Activated T-helper 2 cell treated with anti-CD3 and anti-CD28 coated beads, Interferon-gamma antibody, Interleukin-2, Interleukin-4, amounts not matched to agents 10 μg/mL and 5 μg/mL and 100 μg/mL, durations not matched to agents 14 hours and 24 hours and 36 hours (primary cell): Measurements from ENCODE around the gene SH2B2. TPM values are rescaled to one million over a fixed set of nuclear protein-coding genes. Genes with fewer than 3 reads are reported as not detected.
"Not testable (repeated sequence)": the region's sequence is repeated elsewhere in the genome, so short reads cannot be mapped to it uniquely, and the experiment has no call there.

Source experiments
- DNase-seq: peaks from one replicate; pipeline ENCODE4 v3.0.0; 2021; ENCODE audit warnings: low spot score
- H3K27ac Mint-ChIP-seq: one replicate; pipeline ENCODE4 v1.8.0; 2021; ENCODE audit warnings: mixed read lengths
- H3K27me3 Mint-ChIP-seq: one replicate; pipeline ENCODE4 v1.8.0; 2021; ENCODE audit warnings: low read depth, mixed read lengths
- H3K36me3 Mint-ChIP-seq: one replicate; pipeline ENCODE4 v1.8.0; 2021; ENCODE audit warnings: low read depth, mixed read lengths
- H3K4me1 Mint-ChIP-seq: one replicate; pipeline ENCODE4 v1.8.0; 2021; ENCODE audit warnings: low read depth, mixed read lengths
- H3K4me3 Mint-ChIP-seq: one replicate; pipeline ENCODE4 v1.8.0; 2021; ENCODE audit warnings: low read depth, mild to moderate bottlenecking, moderate library complexity, mixed read lengths
- H3K9me3 Mint-ChIP-seq: one replicate; pipeline ENCODE4 v1.8.0; 2021; ENCODE audit warnings: mixed read lengths
- intact Hi-C: fragments of 100-400 bp; cut with micrococcal nuclease; formaldehyde crosslinking; loops from one replicate; pipeline ENCODE4 v1.15.1; 2023
- total RNA-seq: library from RNA; stranded (reverse); gene quantifications from 2 replicates; pipeline ENCODE4 v1.2.3, GENCODE V29; 2022

The SH2B2 gene
- total RNA-seq, 1 donor from 2014 or later = 1.8 TPM

- H3K27ac Mint-ChIP-seq = no peak overlapping the region
- peaks cover under 1% of the 10 kb centered on the region for H3K27me3 Mint-ChIP-seq
- intact Hi-C loops = no loop called here
- H3K36me3 Mint-ChIP-seq = no peaks in the 10 kb centered on the region
- no peak for DNase-seq
- no peak overlapping the region for H3K4me3 Mint-ChIP-seq
- H3K4me1 Mint-ChIP-seq = peaks cover 9% of the 10 kb centered on the region
- no peaks in the 10 kb centered on the region for H3K9me3 Mint-ChIP-seq
Observed at GRCh38 chr7:102295346-102296178, 8.9 kb downstream of the SH2B2 start.

GRCh38 chr7:102296179-102296438 is 9.4 kb downstream of the SH2B2 start:
- Mint-ChIP-seq H3K27me3 (no peaks in the 10 kb centered on the region), H3K4me3 (no peak overlapping the region), H3K27ac (no peak overlapping the region), H3K9me3 (no peaks in the 10 kb centered on the region), H3K4me1 (peaks cover 9% of the 10 kb centered on the region), H3K36me3 (no peaks in the 10 kb centered on the region)
- intact Hi-C loops = no loop called here
- DNase-seq = no peak

GRCh38 chr7:102296514-102296913 is 9.8 kb downstream of the SH2B2 start:
- Mint-ChIP-seq H3K36me3 (no peaks in the 10 kb centered on the region), H3K9me3 (no peaks in the 10 kb centered on the region), H3K4me3 (no peak overlapping the region), H3K27me3 (no peaks in the 10 kb centered on the region), H3K27ac (no peak overlapping the region), H3K4me1 (peaks cover 6% of the 10 kb centered on the region)
- no peak for DNase-seq
- intact Hi-C loops = no loop called here

DNA sequence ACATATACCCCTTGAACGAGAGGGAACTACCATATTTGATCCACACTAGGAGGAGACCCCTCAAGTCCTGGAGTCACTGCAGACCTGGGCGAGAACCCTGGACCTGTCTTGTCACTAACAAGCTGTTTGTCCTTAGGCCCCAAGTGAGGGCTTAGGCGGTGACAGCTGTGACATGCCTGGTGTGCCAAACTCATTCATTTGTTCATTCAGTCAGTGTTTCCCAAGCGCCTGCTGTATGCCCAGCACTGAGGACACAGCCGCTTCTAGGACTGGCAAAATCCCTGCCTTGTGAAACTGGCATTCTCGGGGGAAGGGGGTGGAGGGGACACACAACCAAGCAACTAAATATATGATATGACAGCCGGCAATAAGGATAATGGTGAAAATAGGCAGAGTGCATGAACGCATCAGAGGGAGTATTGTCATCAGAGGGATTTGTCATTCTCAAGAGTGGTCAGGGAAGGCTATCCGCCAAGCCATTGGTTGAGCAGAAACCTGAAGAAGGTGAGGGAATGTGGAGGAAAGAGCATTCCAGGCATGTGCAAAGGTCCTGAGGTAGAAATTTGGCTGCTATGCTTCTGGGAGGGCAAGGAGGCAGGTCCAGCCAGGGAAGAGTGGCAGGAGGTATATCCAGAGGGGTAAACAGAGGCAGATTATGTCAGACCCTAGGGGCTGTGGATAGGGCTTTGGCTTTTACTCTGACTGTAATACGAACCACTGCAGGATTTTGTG is 11.0 kb downstream of the SH2B2 start:
- Mint-ChIP-seq H3K4me1 (peaks cover 1% of the 10 kb centered on the region), H3K27me3 (no peaks in the 10 kb centered on the region), H3K9me3 (no peaks in the 10 kb centered on the region), H3K4me3 (no peak overlapping the region), H3K27ac (no peak overlapping the region), H3K36me3 (no peaks in the 10 kb centered on the region)
- no peak for DNase-seq
- intact Hi-C loops = no loop called here

- Mint-ChIP-seq H3K4me3 (no peak overlapping the region), H3K36me3 (no peaks in the 10 kb centered on the region), H3K27ac (no peak overlapping the region), H3K4me1 (no peaks in the 10 kb centered on the region), H3K9me3 (no peaks in the 10 kb centered on the region), H3K27me3 (no peaks in the 10 kb centered on the region)
- DNase-seq = no peak
- intact Hi-C loops = no loop called here
Observed at GRCh38 chr7:102300643-102301221, 14.1 kb downstream of the SH2B2 start.

- H3K9me3 Mint-ChIP-seq, H3K4me3 Mint-ChIP-seq, DNase-seq, H3K27ac Mint-ChIP-seq, intact Hi-C loops, H3K4me1 Mint-ChIP-seq, H3K27me3 Mint-ChIP-seq, H3K36me3 Mint-ChIP-seq: not testable (repeated sequence)
Observed at GRCh38 chr7:102301367-102301766, 14.7 kb downstream of the SH2B2 start.

- Mint-ChIP-seq H3K9me3 (no peaks in the 10 kb centered on the region), H3K27me3 (no peaks in the 10 kb centered on the region), H3K4me1 (peaks cover 4% of the 10 kb centered on the region), H3K4me3 (no peak overlapping the region), H3K36me3 (no peaks in the 10 kb centered on the region), H3K27ac (no peak overlapping the region)
- no peak for DNase-seq
- intact Hi-C loops = no loop called here
Observed at GRCh38 chr7:102302025-102302424, 15.4 kb downstream of the SH2B2 start.

DNA sequence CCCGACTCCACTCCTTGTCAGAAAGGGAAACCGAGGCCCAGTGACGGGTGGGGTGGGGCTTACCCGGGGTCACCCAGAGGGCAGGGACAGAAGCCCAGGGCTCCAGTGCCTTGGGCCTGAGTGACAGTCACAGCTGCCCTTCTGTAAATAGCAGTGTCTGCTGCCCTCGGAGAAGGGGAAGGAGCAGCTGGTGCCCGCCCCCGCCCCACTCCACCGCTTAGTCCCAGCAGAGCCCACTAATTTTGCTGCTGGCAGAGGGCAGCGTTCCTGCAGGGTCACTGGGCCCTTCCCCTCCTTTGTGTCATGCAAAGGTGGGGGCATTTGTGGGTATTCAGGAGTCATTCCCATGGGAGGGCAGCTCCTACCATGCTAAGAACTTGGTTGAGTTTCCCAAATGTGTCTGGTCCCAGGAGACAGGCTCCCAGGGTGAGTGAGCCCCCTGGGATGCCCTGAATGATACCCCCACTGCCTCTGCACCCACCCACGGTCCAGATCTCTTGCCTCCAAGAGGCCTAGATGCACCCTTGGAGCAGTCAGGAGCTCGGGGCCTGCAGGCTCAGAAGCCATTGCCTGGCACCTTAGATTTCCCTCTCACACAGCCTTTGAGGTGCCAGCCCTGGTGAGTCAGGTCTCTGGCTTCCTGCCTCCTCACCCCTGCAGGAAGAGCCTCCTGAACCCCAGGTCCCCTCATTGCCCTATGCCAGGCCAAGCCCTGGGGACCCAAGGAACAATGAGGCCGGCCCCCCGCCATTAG is 17.2 kb downstream of the SH2B2 start:
- intact Hi-C loops = no loop called here
- peaks cover 8% of the 10 kb centered on the region for H3K4me1 Mint-ChIP-seq
- H3K9me3 Mint-ChIP-seq = no peaks in the 10 kb centered on the region
- DNase-seq = no peak
- no peak overlapping the region for H3K27ac Mint-ChIP-seq
- H3K36me3 Mint-ChIP-seq = no peaks in the 10 kb centered on the region
- H3K4me3 Mint-ChIP-seq = no peak overlapping the region
- no peaks in the 10 kb centered on the region for H3K27me3 Mint-ChIP-seq

- no peaks in the 10 kb centered on the region for H3K27me3 Mint-ChIP-seq
- no peak for DNase-seq
- intact Hi-C loops = no loop called here
- H3K36me3 Mint-ChIP-seq = no peaks in the 10 kb centered on the region
- H3K9me3 Mint-ChIP-seq = no peaks in the 10 kb centered on the region
- peaks cover 8% of the 10 kb centered on the region for H3K4me1 Mint-ChIP-seq
- no peak overlapping the region for H3K4me3 Mint-ChIP-seq
- H3K27ac Mint-ChIP-seq = no peak overlapping the region
Observed at GRCh38 chr7:102304668-102305067, 18.0 kb downstream of the SH2B2 start.

- intact Hi-C loops = no loop called here
- Mint-ChIP-seq H3K27ac (no peak overlapping the region), H3K4me1 (peaks cover 8% of the 10 kb centered on the region), H3K27me3 (no peaks in the 10 kb centered on the region), H3K4me3 (no peak overlapping the region), H3K9me3 (no peaks in the 10 kb centered on the region), H3K36me3 (no peaks in the 10 kb centered on the region)
- DNase-seq = no peak
Observed at GRCh38 chr7:102305414-102306268, 19.0 kb downstream of the SH2B2 start.

- intact Hi-C loops = no loop called here
- Mint-ChIP-seq H3K4me1 (peaks cover 8% of the 10 kb centered on the region), H3K36me3 (no peaks in the 10 kb centered on the region)
Observed at GRCh38 chr7:102306916-102307677, 20.4 kb downstream of the SH2B2 start.

DNA sequence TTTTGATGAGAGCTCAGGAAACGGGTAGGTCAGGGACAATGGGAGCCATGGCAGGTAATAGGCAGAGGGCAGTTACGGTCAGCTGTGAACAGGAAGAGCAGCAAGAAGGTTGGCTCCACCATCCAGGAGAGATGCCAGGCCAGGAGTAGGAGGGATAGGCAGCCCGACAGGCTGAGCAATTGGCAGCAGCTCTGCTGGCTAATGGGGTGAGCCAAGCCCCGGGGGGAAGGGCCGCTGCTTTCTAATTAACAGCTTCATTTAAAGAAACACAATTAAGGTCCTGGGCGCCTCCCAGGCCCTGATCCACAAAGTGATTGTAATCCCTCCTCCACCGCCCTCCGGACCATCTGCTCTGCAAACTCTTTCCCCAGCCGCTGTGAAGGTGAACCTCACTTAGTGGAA is 23.7 kb downstream of the SH2B2 start:
- Mint-ChIP-seq H3K9me3 (no peaks in the 10 kb centered on the region), H3K36me3 (no peaks in the 10 kb centered on the region), H3K4me1 (peaks cover 8% of the 10 kb centered on the region), H3K27ac (no peak overlapping the region), H3K27me3 (no peaks in the 10 kb centered on the region), H3K4me3 (no peak overlapping the region)
- DNase-seq = no peak
- intact Hi-C loops = no loop called here

More at GRCh38 chr7:102306916-102307677, 20.4 kb downstream of the SH2B2 start:
- peak overlapping the region; percentile 55 for H3K27ac Mint-ChIP-seq
- DNase-seq = peak; percentile 46
- no peaks in the 10 kb centered on the region for H3K9me3 Mint-ChIP-seq
- no peaks in the 10 kb centered on the region for H3K27me3 Mint-ChIP-seq
- H3K4me3 Mint-ChIP-seq = no peak overlapping the region
